SH-SY5Y (cell line): ENCODE results near the gene IFT122.

Source experiments
- GATA2 ChIP-seq: IDR thresholded peaks from 2 replicates; pipeline ENCODE4 v1.6.1; 2011; ENCODE audit warnings: mild to moderate bottlenecking, low read depth, low read length
- GATA3 ChIP-seq: IDR thresholded peaks from 2 replicates; pipeline ENCODE4 v1.6.1; 2011; ENCODE audit warnings: low read depth, mild to moderate bottlenecking, low read length, moderate library complexity

DNA sequence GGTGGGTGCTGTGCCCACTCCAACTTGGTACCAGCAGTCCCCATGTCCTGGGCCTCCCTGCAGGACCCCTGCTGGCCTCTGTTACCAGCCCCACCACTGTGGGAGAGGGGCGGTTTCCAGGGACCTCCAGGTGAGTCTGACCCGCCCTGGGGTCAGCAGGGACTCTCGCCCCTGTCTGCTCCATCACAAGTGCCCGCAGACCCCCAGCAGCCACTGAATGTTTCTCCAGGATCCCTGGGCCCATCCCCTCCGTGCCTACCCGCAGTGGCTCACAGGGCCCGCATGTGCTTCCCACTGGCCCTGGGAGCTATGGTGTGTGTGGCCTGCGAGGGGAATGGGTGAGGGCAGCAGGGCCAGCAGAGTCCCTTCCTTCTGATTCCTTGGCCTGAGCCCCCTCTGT, 78.6 kb downstream of the IFT122 start:
- no peak for TF ChIP-seq GATA3
- no peak for TF ChIP-seq GATA2
